PFSK-1 (cell line): Measurements from ENCODE around the gene UBA7.

Experiments used
- POLR2AphosphoS5 ChIP-seq: IDR thresholded peaks from 2 replicates; pipeline ENCODE4 v1.6.1; 2012; ENCODE audit warnings: low read depth, mild to moderate bottlenecking, control low read depth, low read length, moderate library complexity
- REST ChIP-seq, 2 experiments: IDR thresholded peaks; 2 replicates each; pipeline versions ENCODE4 v1.6.1 to v1.8.0; 2011 to 2012; ENCODE audit warnings: low read depth in 2 of 2, low read length in 2 of 2, control low read depth in 1 of 2, inconsistent platforms in 1 of 2, mild to moderate bottlenecking in 1 of 2, moderate library complexity in 1 of 2; ENCODE audit not compliant: insufficient read depth in 1 of 2
- SIN3A ChIP-seq: IDR thresholded peaks from 2 replicates; pipeline ENCODE4 v1.6.1; 2012; ENCODE audit warnings: mild to moderate bottlenecking, low read length, moderate library complexity, borderline replicate concordance; ENCODE audit not compliant: insufficient read depth
- TAF1 ChIP-seq: IDR thresholded peaks from 2 replicates; pipeline ENCODE4 v1.6.1; 2012; ENCODE audit warnings: low read length, control low read depth, borderline replicate concordance; ENCODE audit not compliant: insufficient read depth

DNA sequence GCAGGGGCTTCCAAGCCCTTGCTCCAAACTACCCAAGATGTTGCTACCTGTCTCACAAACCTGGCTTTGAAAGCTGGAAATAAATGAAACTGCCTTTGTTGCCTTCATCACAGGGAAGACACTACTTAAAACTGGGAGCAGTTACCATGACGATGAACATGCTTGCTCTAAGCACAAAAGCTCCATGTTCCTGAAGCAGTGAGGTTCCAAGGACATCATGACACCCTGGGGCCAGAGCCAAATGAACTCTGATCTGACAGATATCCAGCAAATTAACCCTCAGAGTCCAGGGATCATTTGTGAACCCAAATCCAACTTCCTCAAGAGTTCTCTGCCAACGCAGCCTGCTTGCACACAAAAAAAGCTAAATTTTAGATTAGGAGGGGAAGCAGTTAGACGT lies 31.9 kb upstream of the UBA7 start:
- no peak for TF ChIP-seq REST (IDR thresholded peaks at IDR 0.05; ENCODE audit: insufficient read depth in 1 of 2, low read depth in 2 of 2, low read length in 2 of 2)
- TF ChIP-seq SIN3A, result no peak
- no peak for TF ChIP-seq POLR2AphosphoS5
- no peak for TF ChIP-seq TAF1
